ENCODE data around the gene EIF3I.

Gene EIF3I

DNA sequence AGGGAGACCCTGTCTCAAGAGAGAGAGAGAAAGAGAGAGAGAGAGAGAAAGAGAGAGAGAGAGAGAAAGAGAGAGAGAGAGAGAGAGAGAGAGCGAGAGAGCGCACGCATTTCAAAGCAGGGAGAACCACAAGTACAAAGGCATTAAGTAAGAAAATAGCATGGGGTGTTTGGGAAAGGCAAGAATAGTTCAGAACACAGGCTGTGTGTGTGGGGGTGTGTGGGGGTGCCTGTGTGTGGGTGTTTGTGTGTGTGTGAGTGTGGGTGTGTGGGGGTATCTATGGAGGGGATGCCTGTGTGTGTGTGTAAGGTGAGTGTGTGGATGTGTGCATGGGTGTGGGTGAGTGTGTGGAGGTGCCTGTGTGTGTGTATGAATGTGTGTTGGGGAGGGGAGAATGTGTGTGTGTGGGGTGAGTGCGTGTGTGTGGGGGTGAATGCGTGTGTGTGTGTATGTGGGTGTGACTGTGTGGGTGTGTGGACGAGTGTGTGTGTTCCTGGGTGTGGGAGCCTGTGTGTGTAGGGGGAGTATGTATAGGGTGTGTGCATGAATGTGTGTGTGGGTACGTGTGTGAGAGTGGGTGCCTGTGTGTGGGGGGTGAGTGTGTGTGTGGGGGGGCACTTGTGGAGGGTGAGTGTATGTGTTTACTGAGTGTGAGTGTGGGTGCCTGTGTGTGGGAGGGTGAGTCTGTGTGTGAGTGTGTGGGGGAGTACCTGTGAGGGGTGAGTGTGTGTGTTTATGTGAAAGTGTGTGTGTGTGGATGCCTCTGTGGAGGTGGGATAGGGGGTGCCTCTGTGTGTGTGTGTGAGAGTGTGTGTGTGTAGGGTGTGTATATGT, 50.6 kb downstream of the EIF3I start:
- Histone ChIP-seq H3K4me3 (ENCODE audit: extremely low read depth, insufficient read depth, low read length, poor library complexity, severe bottlenecking) (no peak overlapping the region), H3K9me3 (ENCODE audit: control insufficient read depth, low read length) (no peaks in the 10 kb centered on the region), H3K4me1 (ENCODE audit: control insufficient read depth, insufficient read depth, low read length, poor library complexity, severe bottlenecking) (peaks cover 5% of the 10 kb centered on the region), H3K27ac (ENCODE audit: low read depth, low read length, severe bottlenecking) (no peak overlapping the region), H3K36me3 (ENCODE audit: control insufficient read depth, insufficient read depth, low read length) (no peaks in the 10 kb centered on the region)
- WGBS, 2 experiments (ENCODE audit: insufficient coverage in 2 of 2) = 89 to 94% methylated on average over 6 to 7 of the region's 7 CpGs

DNA sequence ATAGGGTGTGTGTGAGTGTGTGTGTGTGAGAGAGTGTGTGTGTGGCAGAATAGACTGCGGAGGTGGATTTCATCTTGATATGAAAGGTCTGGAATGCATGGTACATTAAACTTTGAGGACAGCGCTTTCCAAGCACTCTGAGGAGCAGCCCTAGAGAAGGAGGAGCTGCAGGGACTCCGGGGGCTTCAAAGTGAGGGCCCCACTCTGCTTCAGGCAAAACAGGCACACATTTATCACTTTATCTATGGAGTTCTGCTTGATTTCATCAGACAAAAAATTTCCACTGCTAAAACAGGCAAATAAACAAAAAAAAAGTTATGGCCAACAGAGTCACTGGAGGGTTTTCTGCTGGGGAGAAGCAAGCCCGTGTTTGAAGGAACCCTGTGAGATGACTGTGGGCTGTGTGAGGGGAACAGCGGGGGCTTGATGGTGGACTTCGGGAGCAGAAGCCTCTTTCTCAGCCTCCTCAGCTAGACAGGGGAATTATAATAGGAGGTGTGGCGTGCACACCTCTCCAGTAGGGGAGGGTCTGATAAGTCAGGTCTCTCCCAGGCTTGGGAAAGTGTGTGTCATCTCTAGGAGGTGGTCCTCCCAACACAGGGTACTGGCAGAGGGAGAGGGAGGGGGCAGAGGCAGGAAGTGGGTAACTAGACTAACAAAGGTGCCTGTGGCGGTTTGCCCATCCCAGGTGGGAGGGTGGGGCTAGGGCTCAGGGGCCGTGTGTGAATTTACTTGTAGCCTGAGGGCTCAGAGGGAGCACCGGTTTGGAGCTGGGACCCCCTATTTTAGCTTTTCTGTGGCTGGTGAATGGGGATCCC, 51.4 kb downstream of the EIF3I start:
- Histone ChIP-seq H3K4me3 (ENCODE audit: extremely low read depth, insufficient read depth, low read length, poor library complexity, severe bottlenecking) (no peak overlapping the region), H3K27ac (ENCODE audit: low read depth, low read length, severe bottlenecking) (no peak overlapping the region), H3K9me3 (ENCODE audit: control insufficient read depth, low read length) (no peaks in the 10 kb centered on the region), H3K4me1 (ENCODE audit: control insufficient read depth, insufficient read depth, low read length, poor library complexity, severe bottlenecking) (peaks cover 5% of the 10 kb centered on the region), H3K36me3 (ENCODE audit: control insufficient read depth, insufficient read depth, low read length) (no peaks in the 10 kb centered on the region)
- 46 to 49% methylated on average over 5 to 7 of the region's 10 CpGs for WGBS, 2 experiments (ENCODE audit: insufficient coverage in 2 of 2)

GRCh38 chr1:32274646-32275340, 52.6 kb downstream of the EIF3I start:
- peaks cover 5% of the 10 kb centered on the region for H3K4me1 ChIP-seq (ENCODE audit: control insufficient read depth, insufficient read depth, low read length, poor library complexity, severe bottlenecking)
- no peak overlapping the region for H3K4me3 ChIP-seq (ENCODE audit: extremely low read depth, insufficient read depth, low read length, poor library complexity, severe bottlenecking)
- H3K27ac ChIP-seq (ENCODE audit: low read depth, low read length, severe bottlenecking) = no peak overlapping the region
- WGBS, 2 experiments (ENCODE audit: insufficient coverage in 2 of 2) = 87 to 93% methylated on average over 23 to 29 of the region's 31 CpGs
- no peaks in the 10 kb centered on the region for H3K9me3 ChIP-seq (ENCODE audit: control insufficient read depth, low read length)
- H3K36me3 ChIP-seq (ENCODE audit: control insufficient read depth, insufficient read depth, low read length) = no peaks in the 10 kb centered on the region

GRCh38 chr1:32275424-32275823, 53.2 kb downstream of the EIF3I start:
- no peak overlapping the region for H3K27ac ChIP-seq (ENCODE audit: low read depth, low read length, severe bottlenecking)
- peaks cover 5% of the 10 kb centered on the region for H3K4me1 ChIP-seq (ENCODE audit: control insufficient read depth, insufficient read depth, low read length, poor library complexity, severe bottlenecking)
- H3K9me3 ChIP-seq (ENCODE audit: control insufficient read depth, low read length) = no peaks in the 10 kb centered on the region
- no peaks in the 10 kb centered on the region for H3K36me3 ChIP-seq (ENCODE audit: control insufficient read depth, insufficient read depth, low read length)
- H3K4me3 ChIP-seq (ENCODE audit: extremely low read depth, insufficient read depth, low read length, poor library complexity, severe bottlenecking) = no peak overlapping the region
- 94 to 97% methylated on average over 29 to 33 of the region's 41 CpGs for WGBS, 2 experiments (ENCODE audit: insufficient coverage in 2 of 2)

GRCh38 chr1:32276032-32276782, 54.0 kb downstream of the EIF3I start:
- no peak overlapping the region for H3K27ac ChIP-seq (ENCODE audit: low read depth, low read length, severe bottlenecking)
- no peaks in the 10 kb centered on the region for H3K9me3 ChIP-seq (ENCODE audit: control insufficient read depth, low read length)
- no peaks in the 10 kb centered on the region for H3K36me3 ChIP-seq (ENCODE audit: control insufficient read depth, insufficient read depth, low read length)
- WGBS, 2 experiments (ENCODE audit: insufficient coverage in 2 of 2) = 92 to 96% methylated on average over 19 to 23 of the region's 30 CpGs
- H3K4me1 ChIP-seq (ENCODE audit: control insufficient read depth, insufficient read depth, low read length, poor library complexity, severe bottlenecking) = peaks cover 5% of the 10 kb centered on the region
- H3K4me3 ChIP-seq (ENCODE audit: extremely low read depth, insufficient read depth, low read length, poor library complexity, severe bottlenecking) = no peak overlapping the region
